Stimulated activated CD4-positive, alpha-beta T cell treated with anti-CD3 and anti-CD28 coated beads, TNF-alpha, amount 100 ng/mL, for 4 hours (primary cell): ENCODE data around the gene RRH.
"Not testable (repeated sequence)": the region's sequence is repeated elsewhere in the genome, so short reads cannot be mapped to it uniquely, and the experiment has no call there.

Source experiments
- DNase-seq, 3 experiments: peaks; one replicate each; pipeline ENCODE4 v3.0.0-alpha.2; 2020; ENCODE audit warnings: low read depth in 3 of 3

The RRH gene

GRCh38 chr4:109846395-109847098, 18.8 kb downstream of the RRH start:
- DNase-seq: no peak

- no peak for DNase-seq
Observed at GRCh38 chr4:109847896-109848442, 20.2 kb downstream of the RRH start, which contains the start of gene LRIT3. Gene LRIT3, plus strand, starts transcription at chr4:109848107. Its CDS starts 95 bp downstream, at chr4:109848202.

GRCh38 chr4:109848501-109848900, 20.7 kb downstream of the RRH start:
- DNase-seq: no peak

- DNase-seq: no peak
Observed at GRCh38 chr4:109850601-109851000, 22.8 kb downstream of the RRH start.

- not testable (repeated sequence) for DNase-seq
Observed at GRCh38 chr4:109859426-109860300, 31.9 kb downstream of the RRH start.

GRCh38 chr4:109861271-109861670, 33.5 kb downstream of the RRH start:
- no peak for DNase-seq

- no peak for DNase-seq
Observed at GRCh38 chr4:109861916-109862511, 34.2 kb downstream of the RRH start.

- no peak for DNase-seq
Observed at GRCh38 chr4:109864134-109864533, 36.4 kb downstream of the RRH start.

- DNase-seq: no peak
Observed at GRCh38 chr4:109870061-109870460, 42.3 kb downstream of the RRH start.

GRCh38 chr4:109872065-109872464, 44.3 kb downstream of the RRH start:
- DNase-seq: no peak

- DNase-seq: no peak
Observed at GRCh38 chr4:109872950-109873656, 45.3 kb downstream of the RRH start.

GRCh38 chr4:109873791-109874514, 46.2 kb downstream of the RRH start:
- no peak for DNase-seq

- no peak for DNase-seq
Observed at GRCh38 chr4:109875106-109875505, 47.3 kb downstream of the RRH start.

- not testable (repeated sequence) for DNase-seq
Observed at GRCh38 chr4:109875553-109875952, 47.8 kb downstream of the RRH start.

GRCh38 chr4:109876634-109877265, 49.0 kb downstream of the RRH start:
- DNase-seq: no peak

- DNase-seq: no peak
Observed at GRCh38 chr4:109877400-109877799, 49.6 kb downstream of the RRH start.

- DNase-seq: no peak
Observed at GRCh38 chr4:109878355-109878754, 50.6 kb downstream of the RRH start.

GRCh38 chr4:109879081-109879480, 51.3 kb downstream of the RRH start:
- DNase-seq: no peak

GRCh38 chr4:109879636-109880314, 52.0 kb downstream of the RRH start:
- no peak for DNase-seq

GRCh38 chr4:109886303-109886702, 58.5 kb downstream of the RRH start:
- DNase-seq: no peak
